ENCODE results near the gene UNKL. TPM values are rescaled to one million over a fixed set of nuclear protein-coding genes. Genes with fewer than 3 reads are reported as not detected.

The UNKL gene
- total RNA-seq, 4 donors from 2014 or later, result 15.2 to 86.4 (median 24.2) TPM

GRCh38 chr16:1371054-1371978, 43.2 kb downstream of the UNKL start:
- WGBS, 2 donors (ENCODE audit: low coverage in 1 of 2), result 78 to 92% methylated on average over 4 to 31 of the region's 33 CpGs
- intact Hi-C loops (cut with DNase I; ENCODE audit: low total_unique reads), result no loop called here

GRCh38 chr16:1367486-1368174, 46.9 kb downstream of the UNKL start:
- H3K27ac ChIP-seq, result no peak overlapping the region
- H3K4me1 ChIP-seq, result no peaks in the 10 kb centered on the region
- intact Hi-C loops (cut with DNase I; ENCODE audit: low total_unique reads) (no loop called here), in situ Hi-C loops (cut with MboI; ENCODE audit: low pct_ligation_motif_present in 1 of 4, low pct_unique_long_range_greater_than_20kb in 1 of 4, low sequenced_read_pairs in 3 of 4) (no loop called here)
- H3K36me3 ChIP-seq, result peaks cover 0 to 23% (median 8%) of the 10 kb centered on the region in 4 donors
- TF ChIP-seq EP300 (IDR thresholded peaks at IDR 0.05; ENCODE audit: low read depth) (no peak), POLR2A (IDR thresholded peaks at IDR 0.05) (no peak), POLR2AphosphoS5 (IDR thresholded peaks at IDR 0.05) (no peak)
- TF ChIP-seq, protein P1, sequence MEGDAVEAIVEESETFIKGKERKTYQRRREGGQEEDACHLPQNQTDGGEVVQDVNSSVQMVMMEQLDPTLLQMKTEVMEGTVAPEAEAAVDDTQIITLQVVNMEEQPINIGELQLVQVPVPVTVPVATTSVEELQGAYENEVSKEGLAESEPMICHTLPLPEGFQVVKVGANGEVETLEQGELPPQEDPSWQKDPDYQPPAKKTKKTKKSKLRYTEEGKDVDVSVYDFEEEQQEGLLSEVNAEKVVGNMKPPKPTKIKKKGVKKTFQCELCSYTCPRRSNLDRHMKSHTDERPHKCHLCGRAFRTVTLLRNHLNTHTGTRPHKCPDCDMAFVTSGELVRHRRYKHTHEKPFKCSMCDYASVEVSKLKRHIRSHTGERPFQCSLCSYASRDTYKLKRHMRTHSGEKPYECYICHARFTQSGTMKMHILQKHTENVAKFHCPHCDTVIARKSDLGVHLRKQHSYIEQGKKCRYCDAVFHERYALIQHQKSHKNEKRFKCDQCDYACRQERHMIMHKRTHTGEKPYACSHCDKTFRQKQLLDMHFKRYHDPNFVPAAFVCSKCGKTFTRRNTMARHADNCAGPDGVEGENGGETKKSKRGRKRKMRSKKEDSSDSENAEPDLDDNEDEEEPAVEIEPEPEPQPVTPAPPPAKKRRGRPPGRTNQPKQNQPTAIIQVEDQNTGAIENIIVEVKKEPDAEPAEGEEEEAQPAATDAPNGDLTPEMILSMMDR (IDR thresholded peaks at IDR 0.05), result no peak
- no peak overlapping the region for H3K4me3 ChIP-seq
- 92% methylated on average over 27 of the region's 27 CpGs; no CpG with 5 or more reads in 1 of the 2 donors for WGBS, 2 donors (ENCODE audit: low coverage in 1 of 2)
- H3K27me3 ChIP-seq, result no peaks in the 10 kb centered on the region
- DNase-seq, result no peak
- H3K9me3 ChIP-seq, result no peaks in the 10 kb centered on the region

More at GRCh38 chr16:1371054-1371978, 43.2 kb downstream of the UNKL start:
- Histone ChIP-seq H3K4me3 (no peak overlapping the region), H3K27me3 (no peaks in the 10 kb centered on the region), H3K36me3 (peaks cover 0 to 16% (median 2%) of the 10 kb centered on the region in 4 donors), H3K27ac (no peak overlapping the region), H3K9me3 (no peaks in the 10 kb centered on the region), H3K4me1 (no peaks in the 10 kb centered on the region)
- in situ Hi-C loops (cut with MboI; ENCODE audit: low pct_ligation_motif_present in 1 of 4, low pct_unique_long_range_greater_than_20kb in 1 of 4, low sequenced_read_pairs in 3 of 4), result no loop called here
- TF ChIP-seq POLR2A (IDR thresholded peaks at IDR 0.05) (no peak), POLR2AphosphoS5 (IDR thresholded peaks at IDR 0.05) (no peak), EP300 (IDR thresholded peaks at IDR 0.05; ENCODE audit: low read depth) (no peak)
- TF ChIP-seq, protein P1 (IDR thresholded peaks at IDR 0.05), result no peak
- no peak for DNase-seq

- in situ Hi-C loops (cut with MboI; ENCODE audit: low pct_ligation_motif_present in 1 of 4, low pct_unique_long_range_greater_than_20kb in 1 of 4, low sequenced_read_pairs in 3 of 4) (no loop called here), intact Hi-C loops (cut with DNase I; ENCODE audit: low total_unique reads) (no loop called here)
- no peak for DNase-seq
- TF ChIP-seq EP300 (IDR thresholded peaks at IDR 0.05; ENCODE audit: low read depth), result no peak
- TF ChIP-seq POLR2AphosphoS5 (IDR thresholded peaks at IDR 0.05), result no peak
- no peak for TF ChIP-seq POLR2A (IDR thresholded peaks at IDR 0.05)
- TF ChIP-seq, protein P1 (IDR thresholded peaks at IDR 0.05), result no peak
- Histone ChIP-seq H3K36me3 (peaks cover 0 to 32% (median 11%) of the 10 kb centered on the region in 4 donors), H3K27ac (no peak overlapping the region), H3K4me3 (no peak overlapping the region), H3K9me3 (no peaks in the 10 kb centered on the region), H3K4me1 (no peaks in the 10 kb centered on the region), H3K27me3 (no peaks in the 10 kb centered on the region)
- WGBS, 2 donors (ENCODE audit: low coverage in 1 of 2), result 85% methylated on average over 24 of the region's 24 CpGs; no CpG with 5 or more reads in 1 of the 2 donors
Observed at GRCh38 chr16:1366712-1367299, 47.7 kb downstream of the UNKL start.
